H9 (cell line): ENCODE data around the gene MYO7A. TPM values are rescaled to one million over a fixed set of nuclear protein-coding genes. Genes with fewer than 3 reads are reported as not detected.

Experiments used
- DNase-seq: peaks from one replicate; pipeline ENCODE4 v3.0.0-alpha.2; 2017
- H2AFZ ChIP-seq: one replicate; pipeline ENCODE4 v1.6.1; 2013; ENCODE audit warnings: mild to moderate bottlenecking, low read length, control low read depth, moderate library complexity
- H2AK5ac ChIP-seq: 2 replicates; pipeline ENCODE4 v1.6.1; 2013; ENCODE audit warnings: low read length, control low read depth, mixed read lengths; ENCODE audit not compliant: insufficient read length
- H2BK120ac ChIP-seq: one replicate; pipeline ENCODE4 v1.6.1; 2013; ENCODE audit warnings: low read depth, mild to moderate bottlenecking, low read length, control low read depth, inconsistent platforms; ENCODE audit not compliant: poor library complexity, severe bottlenecking
- H2BK12ac ChIP-seq: 2 replicates; pipeline ENCODE4 v1.6.1; 2013; ENCODE audit warnings: low read length, control low read depth, mixed read lengths, low read depth; ENCODE audit not compliant: insufficient read length
- H2BK15ac ChIP-seq: 2 replicates; pipeline ENCODE4 v1.6.1; 2013; ENCODE audit warnings: low read depth, low read length, control low read depth
- H2BK20ac ChIP-seq: one replicate; pipeline ENCODE4 v1.6.1; 2013; ENCODE audit warnings: low read depth, mild to moderate bottlenecking, low read length, control low read depth, inconsistent platforms; ENCODE audit not compliant: poor library complexity, severe bottlenecking
- H2BK5ac ChIP-seq: 2 replicates; pipeline ENCODE4 v1.6.1; 2013; ENCODE audit warnings: low read length, control low read depth, mixed read lengths; ENCODE audit not compliant: insufficient read length
- H3K14ac ChIP-seq: 2 replicates; pipeline ENCODE4 v1.6.1; 2013; ENCODE audit warnings: low read length, control low read depth; ENCODE audit not compliant: insufficient read depth
- H3K18ac ChIP-seq: 2 replicates; pipeline ENCODE4 v1.6.1; 2013; ENCODE audit warnings: low read depth, mild to moderate bottlenecking, mixed read lengths, low read length, control low read depth; ENCODE audit not compliant: insufficient read length
- H3K23ac ChIP-seq: 2 replicates; pipeline ENCODE4 v1.6.1; 2013; ENCODE audit warnings: low read length, control low read depth, mixed read lengths, low read depth; ENCODE audit not compliant: insufficient read length
- H3K23me2 ChIP-seq: 2 replicates; pipeline ENCODE4 v1.6.1; 2013; ENCODE audit warnings: low read depth, mild to moderate bottlenecking, mixed read lengths, low read length, control low read depth; ENCODE audit not compliant: insufficient read length, poor library complexity, severe bottlenecking
- H3K27ac ChIP-seq: 2 replicates; pipeline ENCODE4 v1.5.1; 2013; ENCODE audit warnings: low read length, control low read depth, mixed read lengths, low read depth; ENCODE audit not compliant: insufficient read length
- H3K27me3 ChIP-seq: 2 replicates; pipeline ENCODE4 v1.6.1; 2013; ENCODE audit warnings: low read length, control low read depth, inconsistent platforms; ENCODE audit not compliant: insufficient read depth
- H3K4ac ChIP-seq: 2 replicates; pipeline ENCODE4 v1.6.1; 2013; ENCODE audit warnings: low read depth, mild to moderate bottlenecking, control low read depth, inconsistent platforms, low read length, moderate library complexity
- H3K4me1 ChIP-seq: 2 replicates; pipeline ENCODE4 v1.6.1; 2013; ENCODE audit warnings: low read length, control low read depth, inconsistent platforms; ENCODE audit not compliant: insufficient read depth
- H3K4me2 ChIP-seq: 2 replicates; pipeline ENCODE4 v1.6.1; 2013; ENCODE audit warnings: low read length, control low read depth, mixed read lengths; ENCODE audit not compliant: insufficient read length, insufficient read depth
- H3K56ac ChIP-seq: 2 replicates; pipeline ENCODE4 v1.6.1; 2013; ENCODE audit warnings: low read depth, mild to moderate bottlenecking, mixed read lengths, low read length, control low read depth; ENCODE audit not compliant: insufficient read length
- H3K79me1 ChIP-seq: 2 replicates; pipeline ENCODE4 v1.6.1; 2013; ENCODE audit warnings: low read depth, mild to moderate bottlenecking, moderate library complexity, low read length, control low read depth, inconsistent platforms; ENCODE audit not compliant: insufficient read depth, poor library complexity, severe bottlenecking
- H3K79me2 ChIP-seq: 2 replicates; pipeline ENCODE4 v1.6.1; 2013; ENCODE audit warnings: low read length, control low read depth, inconsistent platforms; ENCODE audit not compliant: insufficient read depth
- H3K9ac ChIP-seq: 2 replicates; pipeline ENCODE4 v1.6.1; 2013; ENCODE audit warnings: low read length, control low read depth, mixed read lengths; ENCODE audit not compliant: insufficient read length; ENCODE audit errors: extremely low read depth
- H3K9me3 ChIP-seq: one replicate; pipeline ENCODE4 v1.6.1; 2013; ENCODE audit warnings: low read depth, low read length, inconsistent platforms; ENCODE audit not compliant: control insufficient read depth
- H3T11ph ChIP-seq: one replicate; pipeline ENCODE4 v1.6.1; 2013; ENCODE audit warnings: mild to moderate bottlenecking, low read length, control low read depth, inconsistent platforms
- H4K20me1 ChIP-seq: one replicate; pipeline ENCODE4 v1.6.1; 2013; ENCODE audit not compliant: control insufficient read depth, insufficient read length, insufficient read depth
- H4K5ac ChIP-seq: 2 replicates; pipeline ENCODE4 v1.6.1; 2013; ENCODE audit warnings: low read depth, mild to moderate bottlenecking, mixed read lengths, low read length, control low read depth; ENCODE audit not compliant: insufficient read length
- H4K8ac ChIP-seq: replicated peaks from 2 replicates; pipeline ENCODE4 v1.6.1; 2013; ENCODE audit warnings: low read length, control low read depth, mixed read lengths, low read depth; ENCODE audit not compliant: insufficient read length
- H4K91ac ChIP-seq: 2 replicates; pipeline ENCODE4 v1.6.1; 2013; ENCODE audit warnings: low read depth, mild to moderate bottlenecking, moderate library complexity, mixed read lengths, low read length, control low read depth; ENCODE audit not compliant: insufficient read length
- H3K27ac Mint-ChIP-seq, 3 experiments: 2 replicates in 2 of 3; 3 replicates in 1 of 3; pipeline ENCODE4 v1.8.0; 2020 to 2021; ENCODE audit warnings: mixed read lengths in 3 of 3, mild to moderate bottlenecking in 1 of 3, moderate library complexity in 1 of 3
- H3K27me3 Mint-ChIP-seq: 2 replicates; pipeline ENCODE4 v1.8.0; 2021; ENCODE audit warnings: low read depth, mild to moderate bottlenecking, moderate library complexity, mixed read lengths
- H3K36me3 Mint-ChIP-seq, 3 experiments: 2 replicates in 2 of 3; 3 replicates in 1 of 3; pipeline ENCODE4 v1.8.0; 2020 to 2021; ENCODE audit warnings: low read depth in 3 of 3, mixed read lengths in 3 of 3; ENCODE audit not compliant: insufficient read depth in 1 of 3
- H3K4me1 Mint-ChIP-seq, 2 experiments: 2 replicates each; pipeline ENCODE4 v1.8.0; 2020; ENCODE audit warnings: mixed read lengths in 2 of 2
- H3K4me3 Mint-ChIP-seq, 2 experiments: 2 replicates in 1 of 2; 3 replicates in 1 of 2; pipeline ENCODE4 v1.8.0; 2020 to 2021; ENCODE audit warnings: mild to moderate bottlenecking in 2 of 2, mixed read lengths in 2 of 2, moderate library complexity in 1 of 2
- H3K9me3 Mint-ChIP-seq, 2 experiments: 2 replicates in 1 of 2; 3 replicates in 1 of 2; pipeline ENCODE4 v1.8.0; 2020; ENCODE audit warnings: mild to moderate bottlenecking in 2 of 2, mixed read lengths in 2 of 2, moderate library complexity in 1 of 2
- CTCF ChIP-seq: fragments of 200-600 bp; sonication (generic); conservative IDR thresholded peaks from 3 replicates; pipeline ENCODE4 v1.8.0; 2021; ENCODE audit warnings: antibody characterized with exemption, mild to moderate bottlenecking
- WGBS: extraction: QIAGEN DNeasy Blood & Tissue Kit; methylation state at CpG from one replicate; pipeline ENCODE4 v1.1.7; 2013; ENCODE audit warnings: missing lambda C conversion rate, low lambda C conversion rate, mixed read lengths; ENCODE audit not compliant: insufficient read length; ENCODE audit errors: extremely low coverage; 5-methylcytosine and 5-hydroxymethylcytosine counted together
- total RNA-seq: library from RNA; stranded (reverse); gene quantifications from 2 replicates; pipeline ENCODE4 v1.2.1, GENCODE V29; 2021

The MYO7A gene
- total RNA-seq, 1 experiment from 2014 or later = 1.6 TPM

- Mint-ChIP-seq H3K27me3 (peaks cover 1% of the 10 kb centered on the region; the same call in 1 of the 2 replicates), H3K4me1 (peaks cover 0 to 2% of the 10 kb centered on the region in 2 experiments; a peak in 2 of 4 replicates), H3K4me3 (no peak overlapping the region), H3K36me3 (no peaks in the 10 kb centered on the region), H3K27ac (no peak overlapping the region), H3K9me3 (no peaks in the 10 kb centered on the region)
- H3K9me3 ChIP-seq = no peaks in the 10 kb centered on the region
- no peak overlapping the region for H3K4me2 ChIP-seq
- no peak overlapping the region for H2BK12ac ChIP-seq
- H3K4me1 ChIP-seq = no peaks in the 10 kb centered on the region
- no peak overlapping the region for H4K5ac ChIP-seq
- H3K9ac ChIP-seq = no peak overlapping the region
- no peaks in the 10 kb centered on the region for H3K23me2 ChIP-seq
- no peak overlapping the region for H2BK15ac ChIP-seq
- no peak overlapping the region for H3T11ph ChIP-seq
- H4K91ac ChIP-seq = no peak overlapping the region
- H3K14ac ChIP-seq = no peak overlapping the region
- no peaks in the 10 kb centered on the region for H4K20me1 ChIP-seq
- H2BK20ac ChIP-seq = no peak overlapping the region
- no peak overlapping the region for H2AFZ ChIP-seq
- H2BK5ac ChIP-seq = no peak overlapping the region
- peak; percentile 23 for DNase-seq
- WGBS = no CpG with 5 or more reads among the region's 10 CpGs
- H3K79me2 ChIP-seq = no peaks in the 10 kb centered on the region
- no peak for TF ChIP-seq CTCF
- H3K27me3 ChIP-seq = no peaks in the 10 kb centered on the region
- H4K8ac ChIP-seq = no peak overlapping the region
- H3K27ac ChIP-seq = no peak overlapping the region
- no peaks in the 10 kb centered on the region for H3K79me1 ChIP-seq
- no peak overlapping the region for H3K56ac ChIP-seq
- no peak overlapping the region for H3K23ac ChIP-seq
- H3K18ac ChIP-seq = no peak overlapping the region
- no peak overlapping the region for H2BK120ac ChIP-seq
- H2AK5ac ChIP-seq = no peak overlapping the region
- no peak overlapping the region for H3K4ac ChIP-seq
These were observed 79.0 kb downstream of the MYO7A start for GRCh38 chr11:77207019-77207485.
